Stimulated activated CD8-positive, alpha-beta memory T cell treated with anti-CD3 and anti-CD28 coated beads, Interleukin-15, amount 100 ng/mL, for 24 hours (primary cell): ENCODE results near the gene DGKG.

Experiments used
- DNase-seq: peaks from one replicate; pipeline ENCODE4 v3.0.0-alpha.2; 2020; ENCODE audit warnings: low read depth

The DGKG gene

GRCh38 chr3:186210852-186211500 lies 151.1 kb downstream of the DGKG start:
- no peak for DNase-seq

- no peak for DNase-seq
These were observed 152.0 kb downstream of the DGKG start for GRCh38 chr3:186209810-186210752.

GRCh38 chr3:186208296-186208989 lies 153.6 kb downstream of the DGKG start:
- DNase-seq, result no peak

GRCh38 chr3:186207515-186207914 lies 154.5 kb downstream of the DGKG start:
- no peak for DNase-seq

- no peak for DNase-seq
These were observed 161.3 kb downstream of the DGKG start for GRCh38 chr3:186200726-186201125.

- DNase-seq, result no peak
These were observed 163.6 kb downstream of the DGKG start for GRCh38 chr3:186198442-186198841.

GRCh38 chr3:186194451-186194811 lies 167.6 kb downstream of the DGKG start:
- DNase-seq, result no peak

GRCh38 chr3:186193534-186194450 lies 168.2 kb downstream of the DGKG start:
- no peak for DNase-seq

GRCh38 chr3:186192823-186193222 lies 169.2 kb downstream of the DGKG start:
- no peak for DNase-seq

- DNase-seq, result no peak
These were observed 172.5 kb downstream of the DGKG start for GRCh38 chr3:186189492-186189891.

GRCh38 chr3:186187401-186188275 lies 174.4 kb downstream of the DGKG start:
- no peak for DNase-seq

- no peak for DNase-seq
These were observed 176.7 kb downstream of the DGKG start for GRCh38 chr3:186185194-186185787.

- no peak for DNase-seq
These were observed 178.0 kb downstream of the DGKG start for GRCh38 chr3:186184021-186184420.

- DNase-seq, result no peak
These were observed 179.2 kb downstream of the DGKG start for GRCh38 chr3:186182850-186183249.

GRCh38 chr3:186181901-186182300 lies 180.1 kb downstream of the DGKG start:
- no peak for DNase-seq

- DNase-seq, result no peak
These were observed 181.0 kb downstream of the DGKG start for GRCh38 chr3:186180891-186181481.

GRCh38 chr3:186180151-186180550 lies 181.9 kb downstream of the DGKG start:
- no peak for DNase-seq

GRCh38 chr3:186178412-186178811 lies 183.6 kb downstream of the DGKG start:
- DNase-seq, result no peak

GRCh38 chr3:186176373-186176990 lies 185.6 kb downstream of the DGKG start:
- DNase-seq, result no peak
